NCI-H1092 treated with DMSO at 0.1 percent for 48 hours (cell line): ENCODE measurements around the gene SLC35B2.
A peak's percentile ranks its signal among the peaks of the same experiment; 100 is the strongest.

Source experiments
- DNase-seq: peaks from one replicate; lab custom pipeline; 2025; lab: John Stamatoyannopoulos, UW

The SLC35B2 gene

GRCh38 chr6:44257025-44257752 is at the start of gene SLC35B2:
TSS of gene SLC35B2 (minus strand) at chr6:44257528. CDS start at chr6:44257410, 118 bp downstream.
- DNase-seq, result peak; percentile 77

DNA sequence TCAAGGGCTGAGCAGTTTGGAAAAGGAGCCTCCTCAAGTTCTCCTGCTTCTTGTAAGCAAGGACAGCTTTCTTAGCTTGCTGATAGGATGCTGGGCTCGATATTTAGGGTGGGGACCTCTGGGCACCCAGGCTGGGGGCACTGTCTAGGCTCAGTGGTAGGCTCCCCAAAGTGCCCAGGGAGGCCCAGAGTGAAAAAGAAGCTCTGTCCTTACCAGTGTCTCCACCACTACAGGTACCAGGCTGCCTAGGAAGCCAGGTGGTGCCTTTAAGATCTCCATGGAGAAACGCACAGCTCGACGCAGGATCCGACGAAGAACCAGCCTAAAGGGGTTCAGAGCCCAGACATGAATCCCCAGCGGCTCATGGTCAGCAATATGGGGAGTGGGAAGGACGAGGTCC is 49.4 kb upstream of the SLC35B2 start:
- DNase-seq, result no peak

GRCh38 chr6:44305200-44305725 is 47.9 kb upstream of the SLC35B2 start:
- no peak for DNase-seq

DNA sequence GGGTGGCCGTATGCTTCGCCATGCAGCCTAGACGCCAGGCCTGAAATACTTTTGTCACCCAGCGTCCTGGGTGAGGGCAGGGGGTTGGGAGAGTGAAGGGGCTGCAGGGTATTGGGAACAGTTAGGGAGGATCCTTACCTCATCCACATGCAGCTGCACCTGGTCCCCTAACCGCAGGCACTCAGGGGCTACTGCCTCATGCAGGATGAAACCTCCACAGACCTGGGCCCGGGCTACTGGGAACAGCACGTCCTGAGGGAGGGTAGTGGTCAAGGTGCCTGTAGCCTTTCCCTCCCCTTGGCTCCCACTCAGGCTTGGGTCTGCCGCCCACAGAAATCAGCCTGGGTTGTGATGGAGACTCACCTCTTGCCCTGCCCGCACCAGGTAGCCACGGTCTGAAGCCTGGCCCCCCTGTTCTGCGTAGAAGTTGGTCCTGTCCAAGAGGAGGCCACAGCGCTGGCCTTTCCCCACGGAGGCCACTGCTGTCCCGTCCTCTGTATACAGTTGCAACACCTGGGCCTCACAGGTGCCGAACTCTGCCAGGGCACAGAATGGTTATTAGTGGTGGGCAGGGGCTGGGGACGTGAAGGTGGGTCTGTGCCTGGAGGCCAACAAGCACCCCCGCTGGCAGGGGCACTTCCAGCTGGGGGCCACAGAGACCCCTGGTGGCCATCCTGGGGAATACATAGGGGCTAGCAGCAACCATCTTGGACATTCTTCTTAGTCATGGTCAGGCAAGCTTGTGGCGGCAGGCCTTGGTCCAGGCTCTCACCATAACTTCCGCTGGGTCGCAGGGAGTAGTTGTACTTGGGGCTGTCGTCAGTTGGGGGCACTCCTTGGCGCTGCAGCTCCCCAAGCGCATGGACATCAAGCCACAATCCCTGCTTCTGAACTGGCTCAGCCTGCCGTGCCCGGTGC is 47.2 kb upstream of the SLC35B2 start:
- peak; percentile 37 for DNase-seq

- DNase-seq, result no peak
Observed at GRCh38 chr6:44303842-44304241, 46.5 kb upstream of the SLC35B2 start.

DNA sequence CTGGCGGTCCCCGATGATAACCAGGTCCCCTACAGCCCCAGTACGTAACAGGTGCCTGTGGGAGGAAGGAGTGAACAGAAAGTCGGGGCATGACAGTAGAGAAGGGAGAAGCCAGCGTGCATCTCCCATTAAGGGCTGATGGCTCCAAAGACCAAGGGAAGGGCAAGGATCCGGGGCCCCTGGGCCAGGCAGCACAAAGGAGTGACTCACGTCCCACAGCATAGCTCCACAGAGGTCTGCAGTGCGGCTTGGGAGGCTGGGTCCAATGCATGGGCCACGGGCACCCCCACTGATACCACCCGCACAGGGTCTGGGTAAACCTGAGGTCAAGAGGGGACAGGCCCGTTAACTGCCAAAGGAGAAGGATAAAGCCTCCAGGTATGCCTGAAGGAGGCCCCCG is 45.5 kb upstream of the SLC35B2 start:
- DNase-seq, result no peak

DNA sequence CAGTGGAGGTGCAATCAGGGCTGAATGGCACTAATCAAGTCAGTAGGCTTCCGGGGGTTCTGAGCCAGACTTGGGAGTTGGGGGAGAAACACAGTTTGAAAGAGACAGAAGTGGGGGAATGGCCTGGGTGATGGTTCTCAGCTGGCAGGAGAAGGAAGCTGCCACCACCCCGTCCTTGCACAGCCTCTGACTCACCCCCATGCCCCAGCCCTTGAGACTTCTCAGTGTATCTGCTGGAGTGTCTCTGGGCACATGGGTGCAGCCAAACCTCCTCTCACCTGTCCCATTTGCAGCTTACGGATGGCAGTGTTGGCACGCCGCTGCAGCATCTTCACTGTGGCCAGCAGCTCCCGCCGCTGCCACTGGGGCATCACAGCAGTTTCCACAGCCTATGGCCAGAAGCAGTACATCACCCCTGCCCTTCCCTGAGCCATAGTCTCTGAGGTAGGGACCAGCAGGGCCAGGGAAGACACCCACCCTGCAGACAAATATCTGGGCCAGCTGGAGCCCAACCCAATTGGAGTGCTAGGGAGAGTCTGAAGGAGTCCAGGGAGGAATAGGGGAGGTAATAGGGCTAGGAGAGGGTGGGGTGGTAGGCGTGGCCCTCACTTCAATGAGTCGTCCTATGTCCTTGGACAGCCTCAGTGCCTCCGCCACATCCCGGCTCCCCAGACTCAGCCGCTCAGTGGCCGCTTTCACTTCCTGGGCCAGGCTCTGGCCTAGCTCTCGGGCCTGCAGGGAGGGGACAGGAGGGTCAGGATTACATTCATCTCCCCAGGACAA is 44.6 kb upstream of the SLC35B2 start:
- DNase-seq, result no peak

DNA sequence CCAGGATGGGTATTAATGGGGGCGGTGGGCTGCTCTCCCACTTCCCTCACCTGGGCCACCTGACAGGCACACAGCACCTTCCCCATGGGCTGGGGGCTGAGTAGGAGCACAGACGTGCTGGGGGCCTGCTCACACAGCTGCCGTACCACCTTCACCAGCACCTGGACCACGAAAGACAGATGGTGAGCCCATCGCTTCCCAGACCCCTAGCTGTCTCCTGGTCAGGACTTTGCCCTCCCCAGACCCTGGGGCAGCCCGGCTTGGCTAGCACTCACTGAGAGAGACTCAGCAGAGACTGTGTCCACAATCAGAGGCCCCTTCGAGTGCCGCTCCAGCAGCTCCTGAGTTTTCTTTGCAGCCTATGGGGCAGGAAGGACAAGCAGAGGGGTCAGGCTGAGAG is 43.8 kb upstream of the SLC35B2 start:
- no peak for DNase-seq

DNA sequence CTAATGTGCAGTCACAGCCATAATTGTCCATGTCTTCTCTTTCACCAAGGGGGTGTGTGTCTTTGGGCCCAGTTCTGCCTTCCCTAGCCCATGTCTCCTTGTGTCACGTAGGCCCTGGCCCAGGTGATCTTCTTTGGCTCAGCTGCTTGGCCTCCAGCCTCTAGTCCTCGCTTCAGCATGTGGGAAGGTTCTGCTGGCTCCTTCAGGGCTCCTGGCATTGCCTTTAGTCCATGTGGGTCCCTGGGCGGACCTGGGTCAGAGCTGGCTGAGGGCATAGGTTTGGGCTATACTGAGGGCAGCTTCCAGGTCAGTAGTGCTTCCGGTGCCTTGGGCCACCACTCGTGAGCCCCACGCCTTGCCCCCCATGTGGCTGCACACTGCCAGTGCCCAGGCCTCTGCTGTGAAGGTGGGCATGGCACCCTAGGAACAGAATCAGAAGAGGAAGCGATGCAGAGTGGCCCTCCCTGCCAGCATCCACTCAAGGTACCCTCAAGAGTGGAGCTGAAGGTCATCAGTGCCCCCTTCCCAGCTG is 43.0 kb upstream of the SLC35B2 start:
- no peak for DNase-seq

GRCh38 chr6:44298864-44299263 is 41.5 kb upstream of the SLC35B2 start:
- DNase-seq, result no peak

DNA sequence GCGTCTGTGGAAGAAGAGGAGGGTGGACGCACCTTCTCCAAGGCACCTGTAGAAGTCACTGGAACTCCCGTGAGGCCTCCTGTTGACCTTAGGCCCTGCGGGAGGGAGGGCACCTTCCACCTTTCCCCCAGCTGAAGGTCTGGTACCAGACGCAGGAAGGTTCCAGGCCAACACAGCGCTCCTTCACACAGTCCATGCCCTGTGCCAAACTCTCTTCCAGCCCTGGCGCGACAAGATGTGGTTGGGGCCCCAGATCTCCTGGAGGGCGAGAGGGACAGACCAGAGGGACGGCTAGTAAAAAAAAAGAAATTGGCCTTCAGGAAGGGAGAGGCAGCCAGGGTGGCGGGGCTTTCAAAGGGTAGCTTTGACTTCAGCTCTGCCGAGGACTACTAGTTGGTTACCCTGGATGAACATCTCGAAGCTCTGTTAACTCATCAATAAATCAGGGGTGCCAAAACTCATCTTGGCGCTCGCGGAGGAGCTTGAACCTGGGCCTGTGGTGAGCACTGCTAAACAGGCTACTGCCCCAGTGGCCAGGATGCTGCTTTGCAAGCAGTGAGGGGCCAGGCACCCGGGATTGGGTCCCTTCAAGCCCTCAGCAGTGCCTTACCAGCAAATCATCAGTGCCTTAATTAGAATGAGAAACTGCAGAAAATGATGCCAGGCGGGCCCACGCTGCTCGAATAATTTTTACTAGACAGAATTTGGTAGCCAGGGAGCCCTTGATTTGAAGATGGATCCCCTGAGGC is 40.9 kb upstream of the SLC35B2 start:
- DNase-seq, result no peak

- no peak for DNase-seq
Observed at GRCh38 chr6:44297063-44298038, 40.0 kb upstream of the SLC35B2 start.

DNA sequence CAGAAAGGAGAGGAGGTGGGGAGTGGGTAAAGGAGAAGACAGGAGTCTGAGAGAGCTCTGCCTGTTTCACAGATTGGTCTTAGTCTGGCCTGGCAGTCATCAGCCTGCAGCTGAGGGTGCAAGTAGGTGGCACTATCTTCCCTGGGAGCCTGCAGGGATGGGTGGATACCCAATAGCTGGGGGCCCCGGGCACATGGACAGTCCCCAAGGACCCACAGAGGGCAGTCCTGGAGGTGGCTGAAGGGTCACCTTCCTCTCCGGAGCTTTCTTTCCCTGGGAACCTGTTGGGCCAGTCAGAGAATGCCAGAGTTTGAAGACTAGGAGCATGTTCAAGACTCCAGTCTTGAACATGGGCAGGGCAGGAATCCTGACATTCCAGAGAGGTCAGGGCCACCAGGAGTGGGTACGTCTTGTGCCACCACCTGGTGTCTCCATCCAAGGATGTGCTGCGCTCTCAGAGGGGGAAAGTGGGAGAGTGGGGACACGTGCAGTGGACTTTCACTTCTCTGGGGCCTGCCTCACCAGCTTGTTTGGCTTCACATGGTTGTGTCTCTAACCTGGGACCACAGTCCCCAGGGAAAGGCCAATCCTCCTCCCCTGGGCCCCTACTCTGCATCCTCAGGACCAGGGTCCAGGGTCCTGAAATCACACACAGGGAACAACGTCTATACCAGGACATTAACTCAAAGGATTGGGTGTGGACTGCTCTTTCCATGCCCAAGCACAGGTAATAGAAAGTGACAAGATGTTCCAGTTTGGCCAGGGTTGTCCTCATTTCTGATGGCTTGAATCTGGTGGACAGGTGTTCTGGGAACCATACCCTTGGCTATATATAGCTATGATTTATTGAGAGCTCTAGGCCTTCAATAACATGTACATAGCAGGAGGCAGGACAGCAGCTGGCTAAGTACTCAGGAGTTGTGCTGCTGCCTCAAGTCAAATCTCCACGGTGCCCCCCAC is 37.8 kb upstream of the SLC35B2 start:
- no peak for DNase-seq

DNA sequence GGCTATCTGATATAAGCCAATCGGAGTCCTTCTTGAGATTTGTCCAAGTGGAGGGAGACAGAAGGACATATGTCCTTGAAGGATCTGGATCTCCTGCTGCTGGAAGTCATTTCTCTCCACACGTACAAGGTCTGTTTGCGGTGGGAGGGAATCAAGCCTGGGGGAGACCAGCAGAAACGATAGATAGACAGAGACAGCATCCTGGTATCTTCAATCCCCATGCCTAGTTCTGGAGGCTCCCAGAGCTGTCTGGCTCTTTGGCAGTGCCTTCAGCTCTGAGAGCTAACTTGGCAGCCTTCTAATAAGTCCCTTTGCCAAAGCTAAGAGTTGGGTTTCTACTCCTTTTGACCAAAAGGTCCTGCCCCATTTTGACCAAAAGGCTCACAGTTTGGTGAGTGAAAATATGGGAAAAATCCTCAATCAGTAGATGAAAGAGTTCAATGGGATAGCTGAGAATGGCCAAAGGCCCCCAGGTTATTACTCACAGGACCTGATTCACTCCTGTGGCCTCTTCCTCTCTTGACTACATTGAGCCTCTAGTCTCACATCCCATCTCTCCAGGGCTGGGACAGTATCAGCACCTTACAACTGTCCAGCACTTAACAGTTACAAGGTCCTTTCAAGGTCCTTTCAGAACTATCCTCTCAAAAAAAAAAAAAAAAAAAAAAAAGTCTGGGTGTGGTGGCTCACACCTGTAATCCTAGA is 35.5 kb upstream of the SLC35B2 start:
- DNase-seq, result no peak

- no peak for DNase-seq
Observed at GRCh38 chr6:44291841-44292240, 34.5 kb upstream of the SLC35B2 start.

DNA sequence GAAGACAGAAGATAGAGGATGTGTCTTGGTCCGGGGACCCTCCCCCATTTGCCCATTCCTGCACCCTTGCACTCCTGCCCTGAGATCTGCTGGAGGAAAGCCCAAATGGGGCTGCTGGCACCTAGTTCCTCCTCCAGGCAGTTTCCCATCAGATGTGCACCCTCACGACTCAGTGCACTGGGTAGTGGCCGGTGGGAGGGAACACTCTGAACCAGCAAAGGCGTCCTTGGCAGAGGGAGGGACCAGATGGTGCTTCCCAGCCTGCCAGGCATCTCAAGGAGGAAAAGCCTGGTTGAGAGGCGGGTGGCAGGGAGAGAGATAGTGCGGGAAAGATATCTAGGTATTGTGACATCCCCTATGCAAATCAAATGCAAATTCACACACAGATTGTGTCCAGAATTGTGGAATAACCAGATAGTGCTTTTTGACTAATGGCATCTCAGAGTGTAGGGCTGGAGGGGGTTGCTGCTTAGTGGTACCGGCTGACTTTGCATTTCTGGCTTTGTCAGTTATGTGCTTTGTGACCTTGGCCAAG is 32.5 kb upstream of the SLC35B2 start:
- DNase-seq, result no peak

GRCh38 chr6:44286747-44287146 is 29.4 kb upstream of the SLC35B2 start:
- DNase-seq, result no peak

DNA sequence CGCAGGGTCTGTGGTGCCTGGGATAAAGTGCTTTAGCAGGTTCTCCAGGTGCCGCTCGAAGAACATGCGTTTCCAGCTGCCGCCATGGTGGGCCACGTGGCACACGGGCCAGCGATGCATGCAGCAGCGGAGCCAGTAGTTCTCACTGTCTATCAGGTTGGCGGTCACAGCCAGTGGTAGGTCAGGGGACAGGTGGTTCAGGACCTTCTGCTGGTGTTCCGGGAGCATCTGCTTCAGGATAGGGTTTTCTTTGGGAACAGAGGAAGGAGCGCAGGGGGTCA is 28.9 kb upstream of the SLC35B2 start:
- no peak for DNase-seq
